NCI-H1436 treated with DMSO at 0.1 percent for 48 hours (cell line): ENCODE measurements around the gene DAB2.

Experiments used
- DNase-seq: peaks from one replicate; lab custom pipeline; 2025; lab: John Stamatoyannopoulos, UW

Gene DAB2

GRCh38 chr5:39424736-39425637 lies at the start of gene DAB2:
DAB2 (minus strand) TSS chr5:39424980; CDS start chr5:39394320, 30,660 bp downstream.
- no peak for DNase-seq

GRCh38 chr5:39473156-39473775 lies 48.5 kb upstream of the DAB2 start:
- no peak for DNase-seq

GRCh38 chr5:39471836-39472508 lies 47.2 kb upstream of the DAB2 start:
- no peak for DNase-seq

- no peak for DNase-seq
Observed at GRCh38 chr5:39470811-39471210, 46.0 kb upstream of the DAB2 start.

- DNase-seq = no peak
Observed at GRCh38 chr5:39469777-39470415, 45.1 kb upstream of the DAB2 start.

GRCh38 chr5:39469176-39469575 lies 44.4 kb upstream of the DAB2 start:
- DNase-seq = no peak

GRCh38 chr5:39466846-39467245 lies 42.1 kb upstream of the DAB2 start:
- DNase-seq = no peak

- DNase-seq = no peak
Observed at GRCh38 chr5:39465843-39466242, 41.1 kb upstream of the DAB2 start.

- no peak for DNase-seq
Observed at GRCh38 chr5:39465097-39465496, 40.3 kb upstream of the DAB2 start.

- DNase-seq = no peak
Observed at GRCh38 chr5:39464088-39464487, 39.3 kb upstream of the DAB2 start.

GRCh38 chr5:39462211-39462610 lies 37.4 kb upstream of the DAB2 start:
- no peak for DNase-seq

- no peak for DNase-seq
Observed at GRCh38 chr5:39461007-39461682, 36.4 kb upstream of the DAB2 start.

GRCh38 chr5:39459907-39460306 lies 35.1 kb upstream of the DAB2 start:
- DNase-seq = no peak

- DNase-seq = no peak
Observed at GRCh38 chr5:39459071-39459470, 34.3 kb upstream of the DAB2 start.

GRCh38 chr5:39455645-39456044 lies 30.9 kb upstream of the DAB2 start:
- no peak for DNase-seq

- DNase-seq = no peak
Observed at GRCh38 chr5:39453606-39454005, 28.8 kb upstream of the DAB2 start.

- DNase-seq = no peak
Observed at GRCh38 chr5:39452846-39453245, 28.1 kb upstream of the DAB2 start.

- no peak for DNase-seq
Observed at GRCh38 chr5:39451276-39451941, 26.6 kb upstream of the DAB2 start.

GRCh38 chr5:39450487-39450886 lies 25.7 kb upstream of the DAB2 start:
- DNase-seq = no peak

- no peak for DNase-seq
Observed at GRCh38 chr5:39449591-39449990, 24.8 kb upstream of the DAB2 start.

- no peak for DNase-seq
Observed at GRCh38 chr5:39448506-39449128, 23.8 kb upstream of the DAB2 start.
